RCC 7860 (cell line): ENCODE measurements around the gene SKIL.
A peak's percentile ranks its signal among the peaks of the same experiment; 100 is the strongest.
"Not testable (repeated sequence)": the region's sequence is repeated elsewhere in the genome, so short reads cannot be mapped to it uniquely, and the experiment has no call there.

Experiments
- DNase-seq: peaks from one replicate; pipeline ENCODE4 v3.0.0-alpha.2; 2015; ENCODE audit warnings: low spot score
- FAIRE-seq: peaks from 2 replicates; lab custom pipeline; 2012; peaks lifted over from hg19 to GRCh38; lab: Jason Lieb, UNC

SKIL gene

DNA sequence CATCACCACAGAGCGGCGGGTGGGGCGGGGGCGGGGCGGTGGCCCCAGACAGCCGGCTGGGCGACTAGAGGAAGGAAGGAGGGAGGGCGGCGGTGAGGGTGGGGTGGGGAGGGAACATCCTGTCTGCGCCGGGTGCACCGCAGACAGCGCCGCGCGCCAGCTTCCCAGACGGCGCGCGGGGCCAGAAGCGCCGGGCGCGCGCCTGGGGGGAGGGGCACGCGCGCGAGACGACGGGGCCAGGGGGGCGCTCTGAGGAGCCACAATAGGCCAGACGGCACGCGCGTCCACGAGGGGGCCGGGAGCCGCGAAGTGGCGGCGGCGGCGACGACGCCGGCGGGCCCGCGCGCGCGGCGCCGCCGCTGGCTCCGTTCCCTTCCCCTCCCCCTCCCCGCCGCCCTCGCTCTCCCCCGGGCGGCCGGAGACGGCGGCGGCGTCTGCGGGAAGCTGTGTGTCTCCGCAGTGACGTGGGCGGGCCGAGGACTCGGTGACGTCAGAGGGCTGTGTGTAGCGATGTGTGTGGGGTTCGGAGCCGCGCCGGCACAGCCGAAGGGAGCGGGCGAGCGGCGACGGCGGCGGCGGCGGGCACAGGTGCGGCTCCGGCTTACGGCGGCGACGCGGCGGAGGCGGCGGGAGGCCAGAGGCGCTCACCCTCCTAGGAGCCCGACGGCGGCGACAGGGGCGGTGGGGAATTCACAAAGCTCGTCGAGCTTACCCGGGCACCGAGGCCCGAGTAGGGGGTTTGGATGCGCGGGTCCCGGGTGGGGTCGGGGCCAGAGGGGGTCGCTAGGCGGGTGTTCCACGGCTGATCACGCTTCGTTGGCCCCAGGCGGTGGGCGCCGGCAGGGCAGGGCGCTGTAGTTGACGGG lies at the start of gene SKIL:
Gene SKIL (plus strand): TSS at position 540 of the 866 bp plus-strand sequence. CDS start 2,617 bp downstream, outside the sequence.
- no peak for FAIRE-seq
- DNase-seq = peak; percentile 93

DNA sequence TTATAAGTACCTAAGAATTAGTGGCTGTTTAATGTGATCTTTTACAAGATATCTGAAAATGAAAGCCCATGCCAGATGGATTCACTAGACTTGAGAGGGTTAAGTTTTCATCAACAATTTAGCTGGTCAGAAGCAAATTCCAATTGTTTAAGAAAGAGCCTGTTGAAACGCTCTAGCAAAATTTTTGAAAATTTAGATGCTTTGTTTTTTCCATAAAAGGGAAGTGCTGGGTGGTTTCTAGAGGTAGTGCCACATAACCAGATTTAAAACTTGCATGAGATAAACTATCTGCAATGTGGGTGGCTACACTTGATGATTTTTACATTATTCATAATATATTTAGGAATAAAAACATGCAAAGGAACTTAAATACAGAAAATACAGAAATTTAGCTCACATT lies 48.5 kb upstream of the SKIL start:
- FAIRE-seq (no peak), DNase-seq (no peak)

GRCh38 chr3:170317954-170318353 lies 39.6 kb upstream of the SKIL start:
- DNase-seq = no peak
- no peak for FAIRE-seq

DNA sequence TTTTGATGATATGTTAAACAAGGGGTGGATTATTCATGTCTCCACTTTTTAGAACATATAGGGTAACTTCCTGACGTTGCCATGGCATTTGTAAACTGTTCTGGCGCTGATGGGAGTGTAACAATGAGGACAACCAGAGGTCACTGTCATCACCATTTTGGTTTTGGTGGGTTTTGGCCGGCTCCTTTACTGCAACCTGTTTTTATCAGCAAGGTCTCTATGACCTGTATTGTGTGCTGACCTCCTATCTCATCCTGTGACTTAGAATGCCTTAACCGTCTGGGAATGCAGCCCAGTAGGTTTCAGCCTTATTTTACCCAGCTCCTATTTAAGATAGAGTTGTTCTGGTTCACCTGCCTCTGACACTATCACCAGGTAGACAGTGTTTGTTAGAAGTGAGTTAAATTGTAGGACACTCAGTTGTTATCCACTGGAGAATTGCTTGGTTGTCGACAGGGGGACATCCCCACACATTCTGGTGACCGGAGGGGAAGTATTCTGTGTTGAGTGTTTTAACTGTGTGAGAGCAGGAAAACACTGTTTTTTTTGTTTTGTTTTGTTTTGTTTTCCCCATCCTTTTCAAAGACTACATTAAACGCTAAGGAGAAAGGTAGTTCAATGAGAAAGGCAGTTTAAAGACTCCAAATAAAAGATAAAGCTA lies 36.9 kb upstream of the SKIL start:
- no peak for FAIRE-seq
- DNase-seq = no peak

DNA sequence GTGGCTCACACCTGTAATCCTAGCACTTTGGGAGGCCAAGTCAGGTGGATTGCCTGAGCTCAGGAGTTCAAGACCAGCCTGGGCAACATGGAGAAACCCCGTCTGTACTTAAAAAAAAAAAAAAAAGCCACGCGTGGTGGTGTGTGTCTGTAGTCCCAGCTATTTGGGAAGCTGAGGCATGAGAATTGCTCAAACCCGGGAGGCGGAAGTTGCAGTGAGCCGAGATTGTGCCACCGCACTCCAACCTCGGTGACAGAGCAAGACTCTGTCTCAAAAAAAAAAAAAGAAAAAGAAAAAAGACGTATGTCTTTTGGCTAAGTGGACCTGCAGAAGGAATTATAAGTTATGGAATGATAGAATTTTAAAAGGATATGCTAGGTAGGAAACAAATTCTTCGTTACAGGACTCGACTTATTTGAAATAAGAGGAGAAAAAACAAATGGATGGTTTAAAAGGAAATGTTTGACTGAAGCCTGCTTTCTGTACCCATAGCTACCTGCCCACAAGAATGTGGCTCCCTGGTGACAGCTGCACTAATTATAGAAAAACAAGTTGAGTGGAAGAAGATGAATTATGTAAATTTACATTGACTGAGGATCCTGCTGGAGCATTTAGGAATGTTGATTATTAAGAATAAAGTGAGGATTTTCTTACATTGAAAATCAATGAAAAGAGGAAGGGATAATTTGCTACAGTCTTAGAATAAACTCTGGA lies 36.0 kb upstream of the SKIL start:
- FAIRE-seq (no peak), DNase-seq (no peak)

DNA sequence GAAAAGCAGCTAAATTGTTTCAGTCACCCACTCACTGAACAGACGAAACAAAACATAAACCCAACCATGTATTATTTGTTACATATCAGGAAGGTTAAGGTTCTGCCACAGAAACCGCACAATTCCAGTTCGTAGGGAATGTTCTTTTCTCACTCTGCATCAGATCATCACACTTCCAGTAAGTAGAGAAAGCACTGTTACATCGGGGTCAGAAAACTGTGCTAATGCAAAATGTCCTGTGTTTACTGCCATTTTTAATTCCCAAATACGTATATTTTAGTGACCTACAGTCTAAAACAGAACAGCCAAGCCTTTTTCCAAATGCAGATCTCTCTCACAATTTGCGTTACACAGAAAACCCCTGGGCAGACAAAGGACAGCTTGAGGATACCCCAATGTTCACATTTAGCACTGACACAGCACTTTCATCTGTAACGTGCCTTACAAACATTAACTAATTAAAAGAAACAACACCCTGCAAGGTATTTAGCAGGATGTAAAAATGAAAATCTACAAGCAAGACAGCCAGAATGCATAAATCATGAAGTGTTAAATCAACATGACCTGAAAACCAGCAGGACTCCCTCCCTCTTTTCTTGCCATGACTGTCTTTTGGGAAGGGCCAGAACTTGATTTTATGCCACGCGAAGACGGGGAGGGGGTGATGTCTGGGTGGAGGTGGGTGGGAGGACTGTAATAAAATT lies 34.8 kb upstream of the SKIL start:
- FAIRE-seq = no peak

DNA sequence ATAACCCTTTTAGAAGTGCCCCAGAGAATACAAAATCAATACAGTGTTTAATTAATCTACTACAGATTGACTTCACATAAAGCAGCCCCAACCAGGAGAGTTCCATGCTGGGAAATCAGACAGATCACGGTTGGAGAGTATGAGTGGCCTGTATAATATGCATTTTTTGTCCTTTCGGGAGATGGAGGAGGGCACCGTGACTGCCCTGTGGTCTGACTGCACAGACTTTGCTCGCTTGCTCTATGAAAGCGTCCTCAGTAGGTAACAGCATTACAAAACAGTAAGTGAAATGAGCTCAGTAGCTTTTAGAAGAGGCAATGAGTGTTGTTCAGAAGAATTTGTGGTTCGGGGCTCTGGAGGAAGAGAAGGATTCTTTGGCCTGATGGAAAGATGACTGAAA lies 34.2 kb upstream of the SKIL start:
- no peak for FAIRE-seq
- DNase-seq = no peak

More for the DNA sequence above, 34.8 kb upstream of the SKIL start:
- no peak for DNase-seq

GRCh38 chr3:170324962-170325361 lies 32.6 kb upstream of the SKIL start:
- no peak for FAIRE-seq
- DNase-seq = no peak

- DNase-seq = no peak
- FAIRE-seq = no peak
These were observed 30.3 kb upstream of the SKIL start for GRCh38 chr3:170327040-170327808.

DNA sequence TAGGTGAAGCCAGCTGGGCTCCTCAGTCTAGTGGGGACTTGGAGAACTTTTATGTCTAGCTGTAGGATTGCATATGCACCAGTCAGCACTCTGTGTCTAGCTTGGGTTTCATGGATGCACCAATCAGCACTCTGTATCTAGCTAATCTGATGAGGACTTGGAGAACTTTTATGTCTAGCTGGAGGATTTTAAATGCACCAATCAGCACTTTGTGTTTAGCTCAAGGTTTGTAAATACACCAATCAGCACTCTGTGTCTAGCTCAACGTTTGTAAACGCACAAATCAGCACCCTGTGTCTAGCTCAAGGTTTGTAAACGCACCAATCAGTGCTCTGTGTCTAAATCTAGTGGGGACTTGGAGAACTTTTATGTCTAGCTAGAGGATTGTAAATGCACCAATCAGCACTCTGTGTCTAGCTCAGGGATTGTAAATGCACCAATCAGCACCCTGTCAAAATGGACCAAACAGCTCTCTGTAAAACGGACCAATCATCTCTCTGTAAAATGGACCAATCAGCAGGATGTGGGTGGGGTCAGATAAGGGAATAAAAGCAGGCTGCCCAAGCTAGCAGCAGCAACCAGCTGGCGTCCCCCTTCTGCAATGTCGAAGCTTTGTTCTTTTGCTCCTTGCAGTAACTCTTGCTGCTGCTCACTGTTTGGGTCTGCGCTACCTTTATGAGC lies 29.5 kb upstream of the SKIL start:
- DNase-seq, FAIRE-seq: not testable (repeated sequence)

DNA sequence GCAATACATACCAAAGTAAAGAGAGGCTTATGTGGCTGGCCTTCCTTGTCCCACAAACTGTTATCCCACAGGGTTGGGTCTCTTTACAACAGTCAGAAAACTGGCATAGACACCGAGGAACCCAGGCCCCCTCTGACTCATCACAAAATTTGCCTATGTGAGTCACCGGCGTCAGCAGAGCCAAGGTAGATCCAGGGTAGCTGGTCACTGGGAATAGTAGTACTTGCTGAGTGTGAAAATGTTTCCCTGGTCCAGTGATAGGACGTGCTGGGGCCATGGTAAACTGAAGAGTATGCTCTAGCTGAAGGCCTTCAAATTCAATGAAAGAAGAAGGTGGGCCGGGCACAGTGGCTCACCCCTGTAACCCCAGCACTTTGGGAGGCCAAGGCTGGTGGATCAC lies 27.1 kb upstream of the SKIL start:
- FAIRE-seq (no peak), DNase-seq (no peak)

DNA sequence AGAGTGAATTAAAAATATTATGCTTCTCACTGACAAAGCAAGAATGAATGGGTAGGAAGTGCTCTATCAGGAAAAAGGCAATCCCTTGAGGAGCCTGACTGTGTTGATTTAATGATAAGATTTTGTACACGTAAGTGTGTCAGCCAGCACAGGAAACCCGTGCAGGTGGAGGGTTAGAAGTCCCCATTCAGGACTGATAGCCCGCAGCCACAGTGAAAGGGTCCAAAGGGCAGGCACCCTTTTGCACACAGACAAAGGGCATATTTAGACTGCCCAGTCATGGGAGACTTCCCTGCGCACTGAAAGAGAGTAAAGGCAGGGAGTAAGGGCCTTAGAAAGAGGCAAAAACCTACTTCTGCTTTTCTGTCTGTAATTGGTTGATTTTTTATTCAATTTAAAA lies 26.4 kb upstream of the SKIL start:
- DNase-seq = no peak
- no peak for FAIRE-seq

DNA sequence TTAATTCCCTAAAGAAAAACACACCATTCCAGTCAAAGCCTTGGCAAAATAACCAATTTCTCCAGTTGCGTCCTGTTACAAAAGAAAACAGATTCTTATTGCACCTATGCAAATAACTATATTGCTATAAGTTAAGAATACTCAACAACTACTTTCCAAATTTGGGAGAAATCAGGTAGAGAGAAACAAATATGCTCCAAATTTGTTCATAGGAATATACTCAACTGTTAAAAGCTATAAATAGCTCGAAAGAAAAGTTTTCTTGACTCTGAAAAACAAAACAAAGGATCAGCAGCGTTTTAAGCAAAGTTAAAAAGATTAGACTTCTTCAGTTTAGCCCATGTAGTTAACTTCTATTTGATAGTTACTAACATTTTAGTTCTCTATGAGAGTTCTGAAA lies 20.1 kb upstream of the SKIL start:
- no peak for FAIRE-seq

GRCh38 chr3:170338690-170339340 lies 18.7 kb upstream of the SKIL start:
- DNase-seq = no peak
- no peak for FAIRE-seq

More for the DNA sequence above, 20.1 kb upstream of the SKIL start:
- DNase-seq = no peak

GRCh38 chr3:170342273-170342672 lies 15.2 kb upstream of the SKIL start:
- not testable (repeated sequence) for DNase-seq, FAIRE-seq

GRCh38 chr3:170343859-170344258 lies 13.7 kb upstream of the SKIL start:
- not testable (repeated sequence) for DNase-seq, FAIRE-seq

GRCh38 chr3:170344971-170345370 lies 12.5 kb upstream of the SKIL start:
- FAIRE-seq = no peak

GRCh38 chr3:170346481-170347392 lies 10.8 kb upstream of the SKIL start:
- DNase-seq (peak; percentile 47), FAIRE-seq (peak; percentile 70)

More at GRCh38 chr3:170344971-170345370, 12.5 kb upstream of the SKIL start:
- no peak for DNase-seq
